ENCODE data around the gene ST6GAL2.

Gene ST6GAL2

DNA sequence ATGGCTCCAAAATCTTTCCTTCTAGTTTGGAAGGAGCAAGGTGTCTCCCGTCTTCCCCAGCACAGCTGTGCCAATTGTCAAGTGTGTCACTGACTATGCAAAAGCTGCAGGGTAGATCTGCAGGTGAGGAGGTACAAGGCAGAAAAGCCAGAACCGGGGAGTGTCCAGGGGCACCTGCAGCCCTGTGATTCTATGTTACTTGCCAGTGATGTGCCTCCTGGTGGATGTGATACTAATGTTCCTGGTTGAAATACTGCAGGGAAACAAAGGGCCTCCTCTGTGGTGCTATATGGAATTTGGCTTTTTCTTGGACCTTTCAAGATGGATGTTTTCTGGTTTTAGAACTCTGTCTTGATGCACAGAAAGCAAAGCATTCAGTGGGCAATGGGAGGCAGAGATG is 80.3 kb downstream of the ST6GAL2 start:
- Histone ChIP-seq H3K27me3 (ENCODE audit: insufficient read depth, low read length) (no peaks in the 10 kb centered on the region), H3K27ac (ENCODE audit: low read length) (no peak overlapping the region), H3K4me3 (ENCODE audit: low read length) (no peak overlapping the region), H3K9me3 (ENCODE audit: insufficient read depth, low read depth, low read length) (no peaks in the 10 kb centered on the region), H3K36me3 (ENCODE audit: insufficient read depth, low read depth, low read length) (no peaks in the 10 kb centered on the region), H3K4me1 (ENCODE audit: insufficient read depth, low read length) (peaks cover 6% of the 10 kb centered on the region; the same call in 1 of the 2 replicates), H3K9ac (ENCODE audit: low read depth, low read length) (no peak overlapping the region)

DNA sequence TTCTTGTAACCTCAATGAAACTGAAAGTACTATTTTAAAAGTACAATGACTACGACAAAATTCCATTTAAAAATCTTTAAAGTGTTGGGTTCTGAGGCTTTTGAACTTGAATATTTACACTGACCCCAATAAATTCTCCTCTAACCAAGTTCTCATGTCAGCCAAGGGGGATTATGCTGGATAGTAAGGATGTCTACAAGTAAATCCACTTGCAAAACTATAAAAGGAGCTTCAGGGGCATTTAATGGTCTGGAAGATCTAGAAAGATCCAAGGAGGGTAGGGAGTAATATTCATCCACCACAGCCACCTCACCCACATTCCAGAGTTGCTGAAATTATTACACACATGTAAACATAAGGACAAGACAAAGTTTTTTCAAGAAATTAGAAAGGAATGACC is 81.8 kb downstream of the ST6GAL2 start:
- no peaks in the 10 kb centered on the region for H3K36me3 ChIP-seq (ENCODE audit: insufficient read depth, low read depth, low read length)
- H3K4me3 ChIP-seq (ENCODE audit: low read length): no peak overlapping the region
- H3K9ac ChIP-seq (ENCODE audit: low read depth, low read length): no peak overlapping the region
- peaks cover 6% of the 10 kb centered on the region; the same call in 1 of the 2 replicates for H3K4me1 ChIP-seq (ENCODE audit: insufficient read depth, low read length)
- H3K27ac ChIP-seq (ENCODE audit: low read length): no peak overlapping the region
- H3K27me3 ChIP-seq (ENCODE audit: insufficient read depth, low read length): no peaks in the 10 kb centered on the region
- no peaks in the 10 kb centered on the region for H3K9me3 ChIP-seq (ENCODE audit: insufficient read depth, low read depth, low read length)

DNA sequence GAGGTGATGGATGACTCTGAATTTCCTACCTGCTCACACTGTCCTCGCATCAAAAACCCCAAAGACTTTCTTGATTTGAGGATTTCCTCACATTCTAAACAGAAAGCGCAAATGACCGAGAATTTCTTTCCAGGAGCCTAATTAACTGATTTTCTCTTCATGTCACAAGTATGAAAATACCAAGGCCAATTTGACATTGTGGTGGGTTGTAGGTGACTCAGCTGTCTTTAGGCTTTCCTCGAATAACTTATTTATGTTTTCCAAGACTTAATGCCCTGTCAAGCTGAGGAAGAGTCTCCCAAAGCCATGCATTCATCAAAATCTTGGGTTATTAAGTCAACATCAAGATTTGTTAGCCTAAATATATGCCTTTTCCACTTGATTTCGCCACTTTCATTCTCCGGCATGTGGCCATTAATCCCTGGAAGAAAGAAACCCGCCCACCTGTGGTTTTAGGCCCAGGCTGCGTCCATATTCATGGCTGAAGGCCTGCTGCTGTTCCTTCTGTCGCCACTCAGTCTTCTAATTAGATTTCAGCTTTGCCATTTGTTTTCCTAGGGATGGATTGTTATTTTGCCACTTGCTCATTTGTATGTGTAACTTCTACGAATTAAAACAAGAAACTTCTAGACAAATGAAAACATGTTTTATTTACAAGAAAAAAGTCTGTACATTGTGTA is 84.9 kb downstream of the ST6GAL2 start:
- no peak overlapping the region for H3K4me3 ChIP-seq (ENCODE audit: low read length)
- H3K4me1 ChIP-seq (ENCODE audit: insufficient read depth, low read length): peaks cover 6% of the 10 kb centered on the region; the same call in 1 of the 2 replicates
- no peak overlapping the region for H3K9ac ChIP-seq (ENCODE audit: low read depth, low read length)
- no peaks in the 10 kb centered on the region for H3K36me3 ChIP-seq (ENCODE audit: insufficient read depth, low read depth, low read length)
- H3K27ac ChIP-seq (ENCODE audit: low read length): no peak overlapping the region
- H3K9me3 ChIP-seq (ENCODE audit: insufficient read depth, low read depth, low read length): no peaks in the 10 kb centered on the region
- H3K27me3 ChIP-seq (ENCODE audit: insufficient read depth, low read length): no peaks in the 10 kb centered on the region

DNA sequence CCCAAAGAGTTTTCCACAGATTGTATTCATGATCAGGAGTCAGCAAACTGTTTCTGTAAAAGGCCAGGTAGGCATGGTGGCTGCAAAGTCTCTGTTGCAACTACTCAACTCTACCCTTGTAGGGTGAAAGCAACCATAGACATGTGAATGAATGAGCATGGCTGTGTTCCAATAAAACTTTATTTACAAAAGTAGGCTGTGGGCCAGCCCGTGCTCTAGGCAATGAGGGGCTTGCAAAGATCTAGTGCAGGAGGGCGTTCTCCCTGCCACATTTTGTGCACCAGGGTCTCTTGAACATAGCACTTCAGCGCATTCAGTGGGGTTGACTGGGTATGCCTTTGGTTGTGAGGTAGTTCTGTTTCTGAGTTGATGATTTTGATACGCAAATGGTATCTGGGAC is 85.8 kb downstream of the ST6GAL2 start:
- Histone ChIP-seq H3K9me3 (ENCODE audit: insufficient read depth, low read depth, low read length) (no peaks in the 10 kb centered on the region), H3K27me3 (ENCODE audit: insufficient read depth, low read length) (no peaks in the 10 kb centered on the region), H3K36me3 (ENCODE audit: insufficient read depth, low read depth, low read length) (no peaks in the 10 kb centered on the region), H3K4me1 (ENCODE audit: insufficient read depth, low read length) (peaks cover 6% of the 10 kb centered on the region; the same call in 1 of the 2 replicates), H3K9ac (ENCODE audit: low read depth, low read length) (no peak overlapping the region), H3K4me3 (ENCODE audit: low read length) (no peak overlapping the region), H3K27ac (ENCODE audit: low read length) (no peak overlapping the region)

DNA sequence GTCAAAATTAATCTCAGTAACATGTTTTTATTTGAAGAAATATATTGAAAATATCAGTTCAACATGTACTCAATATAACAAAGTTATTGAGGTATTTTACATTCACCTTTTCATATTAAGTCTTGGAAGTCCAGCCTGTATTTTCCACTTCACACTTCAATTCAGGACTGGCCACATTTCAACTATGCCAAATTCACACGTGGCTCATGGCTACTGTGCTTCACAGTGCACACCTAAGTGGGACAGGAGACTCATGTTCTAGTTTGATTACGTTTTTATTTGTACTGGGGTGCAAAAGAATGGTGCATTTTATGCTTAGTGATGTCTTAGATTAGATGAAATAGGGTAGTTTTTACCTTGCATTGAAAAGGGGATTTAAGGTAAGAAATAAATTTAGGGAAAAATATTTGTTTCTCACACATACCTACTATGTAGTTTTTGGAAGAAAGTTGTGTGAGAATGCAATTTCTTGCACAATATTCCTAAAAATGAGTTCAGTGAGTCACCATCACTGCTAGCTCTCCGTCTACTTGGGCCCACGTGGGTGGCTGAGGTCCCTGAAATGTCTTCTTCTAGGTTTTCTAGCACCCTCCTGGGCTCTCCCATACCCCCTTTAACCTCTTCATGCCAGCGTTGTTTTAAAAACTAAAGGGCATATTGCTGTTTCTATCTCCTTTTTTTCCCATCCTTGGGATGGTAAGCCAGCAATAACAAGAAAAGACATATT is 87.0 kb downstream of the ST6GAL2 start:
- Histone ChIP-seq H3K36me3 (ENCODE audit: insufficient read depth, low read depth, low read length) (no peaks in the 10 kb centered on the region), H3K27ac (ENCODE audit: low read length) (no peak overlapping the region), H3K9ac (ENCODE audit: low read depth, low read length) (no peak overlapping the region), H3K9me3 (ENCODE audit: insufficient read depth, low read depth, low read length) (no peaks in the 10 kb centered on the region), H3K4me1 (ENCODE audit: insufficient read depth, low read length) (peaks cover 6% of the 10 kb centered on the region; the same call in 1 of the 2 replicates), H3K27me3 (ENCODE audit: insufficient read depth, low read length) (no peaks in the 10 kb centered on the region), H3K4me3 (ENCODE audit: low read length) (no peak overlapping the region)

DNA sequence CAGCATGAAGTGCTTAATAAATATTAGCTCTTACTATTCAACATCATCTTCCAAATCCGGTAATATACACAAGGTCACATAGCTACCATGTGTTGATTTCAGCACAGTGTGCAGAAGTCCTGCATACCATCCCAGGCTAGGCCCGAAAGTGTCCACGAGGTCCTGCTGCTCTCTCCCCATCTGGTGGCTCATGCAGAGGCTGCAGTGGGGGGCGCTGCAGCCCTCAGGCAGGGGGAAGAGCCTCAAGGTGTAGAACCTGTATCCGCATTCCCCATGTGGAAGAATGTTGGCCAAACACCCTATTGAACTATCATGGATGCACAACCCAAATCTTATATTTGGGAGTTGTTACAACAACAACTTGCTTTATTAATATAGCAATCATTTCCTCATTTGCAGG is 88.5 kb downstream of the ST6GAL2 start:
- Histone ChIP-seq H3K27me3 (ENCODE audit: insufficient read depth, low read length) (no peaks in the 10 kb centered on the region), H3K9me3 (ENCODE audit: insufficient read depth, low read depth, low read length) (peaks cover 5% of the 10 kb centered on the region; the same call in 1 of the 2 replicates), H3K4me1 (ENCODE audit: insufficient read depth, low read length) (peaks cover 6% of the 10 kb centered on the region; the same call in 1 of the 2 replicates), H3K27ac (ENCODE audit: low read length) (no peak overlapping the region), H3K9ac (ENCODE audit: low read depth, low read length) (no peak overlapping the region), H3K36me3 (ENCODE audit: insufficient read depth, low read depth, low read length) (no peaks in the 10 kb centered on the region), H3K4me3 (ENCODE audit: low read length) (no peak overlapping the region)

DNA sequence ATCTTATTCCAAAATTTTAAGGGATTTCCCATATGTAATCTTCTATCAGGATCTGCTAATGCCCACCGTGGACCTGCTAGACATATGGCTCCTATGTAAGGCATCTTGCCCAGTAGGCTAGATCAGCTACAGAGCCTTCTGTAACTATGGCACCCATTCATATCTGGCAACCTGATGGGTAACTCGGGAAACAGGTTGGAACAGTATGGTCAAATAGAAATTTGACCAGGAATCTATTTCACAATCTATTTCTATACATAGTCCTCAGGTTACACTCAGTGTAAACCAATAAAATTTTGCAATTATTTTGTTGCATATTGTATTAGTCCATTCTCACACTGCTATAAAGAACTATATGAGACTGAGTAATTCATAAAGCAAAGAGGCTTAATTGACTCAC is 93.3 kb downstream of the ST6GAL2 start:
- no peak overlapping the region for H3K9ac ChIP-seq (ENCODE audit: low read depth, low read length)
- no peak overlapping the region for H3K27ac ChIP-seq (ENCODE audit: low read length)
- H3K4me1 ChIP-seq (ENCODE audit: insufficient read depth, low read length): no peaks in the 10 kb centered on the region
- no peaks in the 10 kb centered on the region for H3K36me3 ChIP-seq (ENCODE audit: insufficient read depth, low read depth, low read length)
- peaks cover 11% of the 10 kb centered on the region for H3K9me3 ChIP-seq (ENCODE audit: insufficient read depth, low read depth, low read length)
- H3K27me3 ChIP-seq (ENCODE audit: insufficient read depth, low read length): no peaks in the 10 kb centered on the region
- H3K4me3 ChIP-seq (ENCODE audit: low read length): no peak overlapping the region

DNA sequence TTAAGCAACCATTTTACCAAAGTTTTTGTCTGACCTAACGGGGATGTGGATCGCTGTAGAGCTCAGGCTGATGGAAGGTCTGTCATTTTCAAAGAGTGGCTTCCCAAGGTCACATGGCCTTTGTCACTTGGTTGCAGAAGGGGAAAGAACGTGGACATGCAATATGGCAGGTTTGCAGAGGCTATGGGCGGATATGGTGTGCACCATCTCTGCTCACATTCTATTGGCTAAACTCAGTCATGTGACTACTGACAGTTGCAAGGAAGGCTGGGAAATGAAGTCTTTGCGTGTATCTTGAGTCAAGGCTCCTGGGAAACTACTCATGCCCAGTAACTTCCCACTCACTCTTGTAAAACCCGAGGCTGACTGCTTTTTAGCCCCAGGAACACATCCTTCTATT is 96.8 kb downstream of the ST6GAL2 start:
- Histone ChIP-seq H3K36me3 (ENCODE audit: insufficient read depth, low read depth, low read length) (no peaks in the 10 kb centered on the region), H3K4me1 (ENCODE audit: insufficient read depth, low read length) (no peaks in the 10 kb centered on the region), H3K27me3 (ENCODE audit: insufficient read depth, low read length) (no peaks in the 10 kb centered on the region)

DNA sequence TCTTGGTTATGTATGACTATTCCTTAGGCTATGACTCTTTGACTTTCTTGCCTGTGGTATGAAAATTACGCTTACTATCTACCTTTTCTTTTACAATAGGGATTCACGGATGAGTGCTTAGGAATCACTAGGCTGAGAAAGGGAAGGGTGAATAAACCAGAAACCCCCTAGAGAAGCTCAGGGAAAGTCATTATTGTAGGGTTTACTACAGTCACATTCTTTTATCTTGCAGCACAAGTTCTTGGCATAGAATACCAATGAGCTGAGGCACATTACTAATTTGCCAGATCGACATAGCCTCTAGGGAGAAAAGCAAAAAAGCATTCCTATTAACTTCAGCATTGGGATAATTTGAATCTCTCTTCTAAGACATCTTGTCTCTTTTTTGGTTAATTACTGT is 103.3 kb downstream of the ST6GAL2 start:
- H3K4me1 ChIP-seq (ENCODE audit: insufficient read depth, low read length): no peaks in the 10 kb centered on the region
- H3K9me3 ChIP-seq (ENCODE audit: insufficient read depth, low read depth, low read length): no peaks in the 10 kb centered on the region
- H3K27me3 ChIP-seq (ENCODE audit: insufficient read depth, low read length): no peaks in the 10 kb centered on the region
- no peak overlapping the region for H3K9ac ChIP-seq (ENCODE audit: low read depth, low read length)
- H3K36me3 ChIP-seq (ENCODE audit: insufficient read depth, low read depth, low read length): no peaks in the 10 kb centered on the region
- no peak overlapping the region for H3K27ac ChIP-seq (ENCODE audit: low read length)
- H3K4me3 ChIP-seq (ENCODE audit: low read length): no peak overlapping the region

More for the DNA sequence above, 96.8 kb downstream of the ST6GAL2 start:
- Histone ChIP-seq H3K27ac (ENCODE audit: low read length) (no peak overlapping the region), H3K9me3 (ENCODE audit: insufficient read depth, low read depth, low read length) (peaks cover 11% of the 10 kb centered on the region), H3K4me3 (ENCODE audit: low read length) (no peak overlapping the region), H3K9ac (ENCODE audit: low read depth, low read length) (no peak overlapping the region)

DNA sequence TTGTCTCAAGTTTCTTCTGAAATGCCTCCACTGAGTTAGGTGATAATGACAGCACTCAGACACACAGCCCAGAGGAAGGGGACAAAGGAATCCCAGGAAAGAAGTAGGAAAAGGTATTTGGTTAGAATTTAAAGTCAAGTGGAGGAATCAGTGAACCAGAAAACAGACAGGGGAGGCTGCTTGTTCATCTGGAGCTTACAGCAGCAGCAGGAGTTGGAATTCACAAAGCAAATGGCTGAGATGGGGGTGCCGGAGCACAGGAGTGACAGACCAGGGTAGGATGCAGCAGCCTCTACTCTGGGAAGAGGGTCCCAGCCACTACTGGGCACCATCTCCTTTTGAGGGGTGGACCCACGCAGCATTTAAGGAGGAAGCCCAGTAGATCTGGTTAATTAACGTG is 104.8 kb downstream of the ST6GAL2 start:
- Histone ChIP-seq H3K9ac (ENCODE audit: low read depth, low read length) (no peak overlapping the region), H3K4me1 (ENCODE audit: insufficient read depth, low read length) (no peaks in the 10 kb centered on the region), H3K27ac (ENCODE audit: low read length) (no peak overlapping the region), H3K36me3 (ENCODE audit: insufficient read depth, low read depth, low read length) (no peaks in the 10 kb centered on the region), H3K4me3 (ENCODE audit: low read length) (no peak overlapping the region), H3K9me3 (ENCODE audit: insufficient read depth, low read depth, low read length) (no peaks in the 10 kb centered on the region), H3K27me3 (ENCODE audit: insufficient read depth, low read length) (no peaks in the 10 kb centered on the region)

DNA sequence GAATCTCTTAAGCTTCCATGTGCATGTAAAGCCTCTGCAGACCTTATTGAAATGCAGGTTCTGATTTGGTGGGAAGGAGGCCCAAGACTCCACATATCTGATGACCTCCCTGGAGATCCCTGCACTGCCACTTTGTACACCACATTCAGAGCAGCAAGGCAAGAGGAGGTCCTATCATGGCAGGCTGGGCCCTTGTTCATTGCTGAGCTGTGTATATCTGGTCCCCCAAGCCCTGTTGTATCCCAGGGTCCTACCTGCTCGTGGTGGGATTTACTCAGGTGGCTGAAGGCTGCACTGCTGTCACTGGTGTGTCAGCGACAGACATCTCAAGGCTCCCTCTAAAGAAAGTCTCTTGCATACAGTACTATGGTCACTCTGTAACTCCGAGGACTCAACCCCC is 114.2 kb downstream of the ST6GAL2 start:
- Histone ChIP-seq H3K27ac (ENCODE audit: low read length) (no peak overlapping the region), H3K4me1 (ENCODE audit: insufficient read depth, low read length) (no peaks in the 10 kb centered on the region), H3K9ac (ENCODE audit: low read depth, low read length) (no peak overlapping the region), H3K4me3 (ENCODE audit: low read length) (no peak overlapping the region), H3K27me3 (ENCODE audit: insufficient read depth, low read length) (no peaks in the 10 kb centered on the region), H3K36me3 (ENCODE audit: insufficient read depth, low read depth, low read length) (no peaks in the 10 kb centered on the region), H3K9me3 (ENCODE audit: insufficient read depth, low read depth, low read length) (no peaks in the 10 kb centered on the region)

DNA sequence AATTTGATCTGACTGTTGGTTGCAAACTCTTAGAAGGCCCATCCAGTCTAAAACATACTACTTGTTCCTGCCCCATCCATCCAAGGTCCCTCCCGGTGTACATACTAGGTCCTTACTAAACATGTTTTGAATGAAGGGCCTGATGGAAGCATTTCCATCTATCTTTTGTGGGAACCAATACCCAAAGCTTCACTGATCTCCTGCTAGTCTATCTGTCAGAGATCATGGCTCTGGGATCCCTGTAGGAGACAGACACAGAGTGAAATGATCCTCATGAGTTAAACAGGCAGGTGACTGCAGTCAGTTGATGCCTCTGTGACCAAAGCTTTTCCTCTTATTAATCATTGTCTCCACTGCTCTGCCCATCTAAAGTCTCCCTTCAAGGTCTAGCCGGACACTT is 115.0 kb downstream of the ST6GAL2 start:
- H3K36me3 ChIP-seq (ENCODE audit: insufficient read depth, low read depth, low read length): no peaks in the 10 kb centered on the region
- no peaks in the 10 kb centered on the region for H3K27me3 ChIP-seq (ENCODE audit: insufficient read depth, low read length)
- H3K4me3 ChIP-seq (ENCODE audit: low read length): no peak overlapping the region
- H3K4me1 ChIP-seq (ENCODE audit: insufficient read depth, low read length): no peaks in the 10 kb centered on the region
- no peak overlapping the region for H3K27ac ChIP-seq (ENCODE audit: low read length)
- no peaks in the 10 kb centered on the region; the same call in 1 of the 2 replicates for H3K9me3 ChIP-seq (ENCODE audit: insufficient read depth, low read depth, low read length)
- H3K9ac ChIP-seq (ENCODE audit: low read depth, low read length): no peak overlapping the region
